Mesendoderm (in vitro differentiated cells): Measurements from ENCODE around the gene KIF17.
A peak's percentile ranks its signal among the peaks of the same experiment; 100 is the strongest.

ENCODE experiments used
- DNase-seq: peaks from one replicate; pipeline ENCODE4 v3.0.0; 2013
- H2AK5ac ChIP-seq: 2 replicates; pipeline ENCODE4 v1.6.1; 2013; ENCODE audit warnings: low read length, inconsistent platforms
- H2BK120ac ChIP-seq: 2 replicates; pipeline ENCODE4 v1.6.1; 2013; ENCODE audit warnings: low read depth, mild to moderate bottlenecking, low read length, moderate library complexity, mixed read lengths
- H2BK15ac ChIP-seq: replicated peaks from 2 replicates; pipeline ENCODE4 v1.6.1; 2013; ENCODE audit warnings: low read depth, mild to moderate bottlenecking, moderate library complexity
- H2BK5ac ChIP-seq: 2 replicates; pipeline ENCODE4 v1.6.1; 2013; ENCODE audit warnings: low read length, inconsistent platforms
- H3K18ac ChIP-seq: 2 replicates; pipeline ENCODE4 v1.6.1; 2013; ENCODE audit warnings: mild to moderate bottlenecking, low read length, mixed read lengths
- H3K23ac ChIP-seq: one replicate; pipeline ENCODE4 v1.6.1; 2013; ENCODE audit warnings: low read length
- H3K27ac ChIP-seq: 2 replicates; pipeline ENCODE4 v1.5.1; 2013; ENCODE audit warnings: low read depth, mild to moderate bottlenecking, inconsistent platforms, low read length, moderate library complexity
- H3K27me3 ChIP-seq: 2 replicates; pipeline ENCODE4 v1.6.1; 2013; ENCODE audit warnings: low read length, control low read depth, mild to moderate bottlenecking, inconsistent platforms; ENCODE audit not compliant: insufficient read depth, poor library complexity
- H3K36me3 ChIP-seq: 2 replicates; pipeline ENCODE4 v1.6.1; 2013; ENCODE audit warnings: low read length, inconsistent platforms; ENCODE audit not compliant: control insufficient read depth, insufficient read depth
- H3K4ac ChIP-seq: one replicate; pipeline ENCODE4 v1.6.1; 2013; ENCODE audit warnings: low read depth, mild to moderate bottlenecking, low read length, moderate library complexity
- H3K4me1 ChIP-seq: 2 replicates; pipeline ENCODE4 v1.6.1; 2013; ENCODE audit warnings: low read depth, low read length, inconsistent platforms; ENCODE audit not compliant: control insufficient read depth
- H3K4me2 ChIP-seq: 2 replicates; pipeline ENCODE4 v1.6.1; 2013; ENCODE audit warnings: low read length
- H3K4me3 ChIP-seq: 2 replicates; pipeline ENCODE4 v1.5.1; 2013; ENCODE audit warnings: mild to moderate bottlenecking, low read length
- H3K56ac ChIP-seq: one replicate; pipeline ENCODE4 v1.6.1; 2013; ENCODE audit warnings: low read length
- H3K79me1 ChIP-seq: 2 replicates; pipeline ENCODE4 v1.6.1; 2013; ENCODE audit warnings: low read length, inconsistent platforms
- H3K79me2 ChIP-seq: 2 replicates; pipeline ENCODE4 v1.6.1; 2013; ENCODE audit warnings: mild to moderate bottlenecking, low read length; ENCODE audit not compliant: control insufficient read depth, insufficient read depth
- H3K9ac ChIP-seq: 2 replicates; pipeline ENCODE4 v1.6.1; 2013; ENCODE audit warnings: low read length, inconsistent platforms
- H4K5ac ChIP-seq: one replicate; pipeline ENCODE4 v1.6.1; 2013; ENCODE audit warnings: low read length
- H4K8ac ChIP-seq: one replicate; pipeline ENCODE4 v1.6.1; 2013; ENCODE audit warnings: low read depth, mild to moderate bottlenecking, control low read depth, low read length, moderate library complexity
- WGBS: extraction: QIAGEN DNeasy Blood & Tissue Kit; methylation state at CpG from one replicate; pipeline ENCODE4 v1.1.7; 2013; ENCODE audit warnings: low lambda C conversion rate, missing lambda C conversion rate; ENCODE audit not compliant: insufficient coverage; ENCODE audit errors: extremely low coverage; 5-methylcytosine and 5-hydroxymethylcytosine counted together

KIF17 gene

DNA sequence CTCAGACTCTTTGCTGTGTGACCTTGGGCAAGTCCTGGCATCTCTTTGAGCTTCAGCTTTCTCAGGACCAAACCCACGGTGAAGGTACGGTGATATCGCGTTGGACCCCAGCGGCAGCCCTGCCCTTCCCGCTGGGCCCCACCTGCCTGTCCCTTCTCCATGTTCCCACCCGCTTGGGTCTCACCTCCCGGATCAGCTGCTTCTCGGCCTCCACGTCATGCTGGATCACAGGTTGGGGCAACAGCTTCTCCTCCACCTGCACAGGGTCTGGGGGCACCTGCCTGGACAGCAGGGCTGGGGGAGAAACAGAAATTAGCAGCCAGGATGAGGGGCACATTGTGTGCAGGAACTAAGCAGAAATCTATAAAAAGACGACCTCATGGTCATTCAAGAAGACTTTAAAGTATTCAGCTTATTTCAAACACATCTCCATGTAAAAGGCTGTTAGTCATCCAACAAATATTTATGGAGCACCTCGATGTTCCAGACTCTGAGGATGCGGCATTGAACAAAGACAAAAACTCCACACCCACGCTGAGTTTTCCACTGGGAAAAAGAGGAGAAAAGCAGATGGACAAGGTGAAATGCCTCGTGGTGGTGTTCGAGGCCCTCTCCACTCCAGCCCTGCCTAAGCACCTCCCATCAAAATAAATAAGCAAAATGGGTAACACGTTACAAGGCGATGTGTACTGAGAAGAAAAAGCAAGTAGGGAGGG, 19.5 kb downstream of the KIF17 start:
- Histone ChIP-seq H3K18ac (no peak overlapping the region), H3K56ac (no peak overlapping the region), H2BK5ac (no peak overlapping the region), H2BK120ac (no peak overlapping the region), H2BK15ac (no peak overlapping the region), H3K4me3 (no peak overlapping the region), H3K27ac (no peak overlapping the region), H2AK5ac (no peak overlapping the region), H3K36me3 (no peaks in the 10 kb centered on the region), H3K79me1 (no peaks in the 10 kb centered on the region), H3K4me1 (no peaks in the 10 kb centered on the region), H3K23ac (no peak overlapping the region), H3K9ac (no peak overlapping the region), H3K27me3 (no peaks in the 10 kb centered on the region), H4K5ac (no peak overlapping the region), H3K4ac (no peak overlapping the region), H4K8ac (no peak overlapping the region), H3K79me2 (no peaks in the 10 kb centered on the region), H3K4me2 (no peak overlapping the region)
- whole genome bisulfite sequencing, result no CpG with 5 or more reads among the region's 18 CpGs
- peak; percentile 44 for DNase-seq

DNA sequence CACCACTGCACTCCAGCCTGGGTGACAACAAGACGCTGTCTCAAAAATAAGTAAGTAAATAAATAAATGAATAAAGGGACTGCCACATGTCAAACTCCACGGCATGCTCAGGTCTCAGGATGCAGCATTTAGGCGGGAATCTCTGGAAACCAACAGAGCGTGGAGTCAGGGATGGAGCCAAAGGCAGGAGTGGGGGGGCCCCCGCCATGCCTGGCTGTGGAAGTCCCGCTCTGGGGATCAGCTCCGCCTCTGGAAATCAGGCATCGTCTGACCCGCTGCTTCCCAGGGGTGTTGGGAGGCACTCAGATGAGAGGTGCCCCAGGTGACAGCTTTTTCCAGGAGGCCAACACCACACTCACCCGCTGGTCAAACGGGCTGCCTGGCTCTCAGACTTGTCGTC, 20.2 kb downstream of the KIF17 start:
- Histone ChIP-seq H3K36me3 (no peaks in the 10 kb centered on the region), H2BK15ac (no peak overlapping the region), H3K79me2 (no peaks in the 10 kb centered on the region)

DNA sequence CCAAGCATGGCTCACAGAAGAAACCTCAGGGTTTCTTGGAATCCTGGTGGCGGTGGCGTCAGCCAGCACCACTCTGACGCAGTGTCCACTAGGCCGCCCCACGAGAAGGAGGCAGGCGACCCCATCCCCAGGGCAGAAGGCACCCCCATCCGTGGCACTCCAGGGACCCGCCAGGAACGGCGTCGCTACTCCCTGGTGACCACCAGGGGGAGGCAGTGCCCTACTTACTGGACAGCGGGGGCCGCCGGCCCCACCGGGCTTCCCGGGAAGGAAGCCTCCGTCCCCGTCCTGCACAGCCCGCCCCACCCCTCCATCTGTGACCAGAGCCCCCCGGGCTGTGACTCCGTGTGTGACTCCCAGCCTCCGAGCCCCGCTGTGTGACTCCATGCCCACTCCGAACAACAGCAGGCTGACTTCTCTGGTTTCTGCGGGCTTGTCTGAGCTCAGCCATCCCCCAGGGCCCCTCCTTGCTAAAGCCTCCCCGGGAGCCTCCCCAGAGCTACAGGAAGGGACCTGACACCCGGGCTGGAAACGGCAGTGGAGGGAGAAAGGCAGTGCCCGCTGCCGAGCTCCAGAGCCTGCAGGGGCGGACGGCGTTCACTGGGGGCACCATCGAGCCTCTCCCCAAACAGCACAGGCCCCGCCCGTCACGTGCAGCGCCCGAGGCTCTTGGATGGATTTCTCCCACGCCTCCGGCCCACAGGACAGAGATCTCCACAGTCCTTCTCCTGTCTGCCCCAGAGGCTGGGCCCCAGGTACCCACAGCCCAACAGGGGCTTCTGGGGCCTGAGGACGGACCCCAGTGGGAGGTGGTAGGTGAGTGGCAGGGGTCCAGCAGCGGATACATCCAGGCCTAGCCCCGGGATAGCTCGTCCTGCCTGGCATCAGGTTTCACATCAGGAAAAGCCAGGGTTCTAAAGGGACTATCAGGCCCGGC, 21.1 kb downstream of the KIF17 start:
- no peak overlapping the region for H2BK5ac ChIP-seq
- H3K4me3 ChIP-seq, result peak overlapping the region; percentile 36
- H3K9ac ChIP-seq, result peak overlapping the region; percentile 64
- WGBS, result no CpG with 5 or more reads among the region's 46 CpGs
- H3K56ac ChIP-seq, result peak overlapping the region; percentile 86
- H2AK5ac ChIP-seq, result no peak overlapping the region
- H4K5ac ChIP-seq, result no peak overlapping the region
- H3K18ac ChIP-seq, result no peak overlapping the region
- no peaks in the 10 kb centered on the region for H3K79me1 ChIP-seq
- H3K4ac ChIP-seq, result no peak overlapping the region
- H3K79me2 ChIP-seq, result no peaks in the 10 kb centered on the region
- no peak overlapping the region for H4K8ac ChIP-seq
- H3K4me1 ChIP-seq, result no peaks in the 10 kb centered on the region
- H3K23ac ChIP-seq, result no peak overlapping the region
- H2BK120ac ChIP-seq, result no peak overlapping the region
- DNase-seq, result peak; percentile 94
- H2BK15ac ChIP-seq, result no peak overlapping the region
- H3K4me2 ChIP-seq, result peak overlapping the region; percentile 91
- H3K36me3 ChIP-seq, result no peaks in the 10 kb centered on the region
- no peaks in the 10 kb centered on the region for H3K27me3 ChIP-seq
- H3K27ac ChIP-seq, result no peak overlapping the region

More for the DNA sequence above, 20.2 kb downstream of the KIF17 start:
- no peak overlapping the region for H3K23ac ChIP-seq
- no peak overlapping the region for H3K4me3 ChIP-seq
- no peak overlapping the region for H3K27ac ChIP-seq
- no peaks in the 10 kb centered on the region for H3K79me1 ChIP-seq
- no peaks in the 10 kb centered on the region for H3K4me1 ChIP-seq
- H3K56ac ChIP-seq, result no peak overlapping the region
- no peak overlapping the region for H3K18ac ChIP-seq
- no peaks in the 10 kb centered on the region for H3K27me3 ChIP-seq
- no peak for DNase-seq
- no peak overlapping the region for H4K8ac ChIP-seq
- no peak overlapping the region for H4K5ac ChIP-seq
- WGBS, result no CpG with 5 or more reads among the region's 12 CpGs
- H2AK5ac ChIP-seq, result no peak overlapping the region
- no peak overlapping the region for H3K4ac ChIP-seq
- no peak overlapping the region for H3K4me2 ChIP-seq
- H2BK120ac ChIP-seq, result no peak overlapping the region
- H2BK5ac ChIP-seq, result no peak overlapping the region
- no peak overlapping the region for H3K9ac ChIP-seq

DNA sequence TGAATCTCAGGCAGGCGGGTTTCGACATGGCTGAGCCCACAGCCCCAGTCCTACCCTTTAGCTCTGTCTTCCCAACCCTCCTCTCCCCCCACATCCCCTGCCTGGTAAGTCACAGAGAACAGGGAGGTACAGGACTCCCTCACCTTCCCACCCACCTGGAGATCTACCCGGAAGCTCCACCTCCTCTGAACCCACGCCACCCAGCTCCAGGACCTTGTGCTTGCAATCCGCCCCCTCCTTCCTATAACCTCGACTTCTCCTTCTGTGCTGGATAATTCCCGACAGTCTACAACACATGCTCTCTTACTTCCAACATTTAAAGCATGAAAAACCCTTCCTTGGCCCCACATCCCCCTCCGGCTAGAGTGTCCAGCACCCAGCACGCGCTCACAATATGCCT, 22.3 kb downstream of the KIF17 start:
- H3K56ac ChIP-seq, result no peak overlapping the region
- no peak overlapping the region for H4K5ac ChIP-seq
- no peak overlapping the region for H3K4me3 ChIP-seq
- H2BK5ac ChIP-seq, result no peak overlapping the region
- H3K79me2 ChIP-seq, result no peaks in the 10 kb centered on the region
- H4K8ac ChIP-seq, result no peak overlapping the region
- no peak overlapping the region for H3K23ac ChIP-seq
- no peaks in the 10 kb centered on the region for H3K36me3 ChIP-seq
- no peaks in the 10 kb centered on the region for H3K79me1 ChIP-seq
- no CpG with 5 or more reads among the region's 10 CpGs for WGBS
- no peak overlapping the region for H3K4ac ChIP-seq
- no peak for DNase-seq
- H2BK15ac ChIP-seq, result no peak overlapping the region
- no peaks in the 10 kb centered on the region for H3K4me1 ChIP-seq
- H3K27me3 ChIP-seq, result no peaks in the 10 kb centered on the region
- H2BK120ac ChIP-seq, result no peak overlapping the region
- H3K9ac ChIP-seq, result no peak overlapping the region
- no peak overlapping the region for H3K27ac ChIP-seq
- no peak overlapping the region for H3K4me2 ChIP-seq
- H2AK5ac ChIP-seq, result no peak overlapping the region
- no peak overlapping the region for H3K18ac ChIP-seq

DNA sequence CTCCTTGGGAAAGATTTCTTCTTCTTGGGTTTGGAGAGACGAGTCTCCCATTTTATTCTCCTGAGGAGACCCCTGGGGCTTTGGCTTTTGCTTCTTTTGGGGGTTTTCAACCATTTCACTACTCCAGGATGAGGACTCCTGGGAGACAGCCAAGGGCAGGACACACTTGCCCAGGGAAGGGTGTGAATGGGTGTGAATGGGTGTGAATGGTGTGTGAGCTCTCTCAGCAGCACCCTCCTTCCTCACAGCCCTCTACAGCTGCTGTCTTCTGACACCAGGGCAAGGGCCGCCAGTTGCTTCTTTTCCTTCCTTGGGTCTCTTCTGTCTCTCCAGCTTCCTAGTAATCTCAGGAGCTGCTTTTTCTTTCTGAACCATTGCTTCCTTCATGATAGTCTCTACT, 24.2 kb downstream of the KIF17 start:
- Histone ChIP-seq H4K5ac (no peak overlapping the region), H3K18ac (no peak overlapping the region), H3K4ac (no peak overlapping the region), H3K4me1 (no peaks in the 10 kb centered on the region), H2BK5ac (no peak overlapping the region), H3K36me3 (no peaks in the 10 kb centered on the region), H3K4me2 (no peak overlapping the region), H3K79me1 (no peaks in the 10 kb centered on the region), H3K4me3 (no peak overlapping the region), H2BK120ac (no peak overlapping the region), H3K23ac (no peak overlapping the region), H3K27me3 (no peaks in the 10 kb centered on the region), H3K56ac (no peak overlapping the region), H3K27ac (no peak overlapping the region), H4K8ac (no peak overlapping the region), H2BK15ac (no peak overlapping the region), H3K9ac (no peak overlapping the region), H2AK5ac (no peak overlapping the region), H3K79me2 (no peaks in the 10 kb centered on the region)
- DNase-seq, result no peak
- no CpG with 5 or more reads among the region's 2 CpGs for WGBS
